ENCODE data around the gene PDE2A.
A peak's percentile ranks its signal among the peaks of the same experiment; 100 is the strongest.
"Not testable (repeated sequence)": the region's sequence is repeated elsewhere in the genome, so short reads cannot be mapped to it uniquely, and the experiment has no call there.

The PDE2A gene

GRCh38 chr11:72573072-72573854, 101.0 kb downstream of the PDE2A start:
- no peak overlapping the region for H2AFZ ChIP-seq (ENCODE audit: low read depth, low read length)
- H3K27ac ChIP-seq (ENCODE audit: low read length), result no peak overlapping the region
- H3K36me3 ChIP-seq (replicated peaks; ENCODE audit: low read depth, low read length), result no peaks in the 10 kb centered on the region
- TF ChIP-seq CTCF (IDR thresholded peaks at IDR 0.05; ENCODE audit: low read depth, low read length) (peak; percentile 47), EZH2phosphoT487 (IDR thresholded peaks at IDR 0.05; ENCODE audit: low read depth) (no peak)
- H3K4me2 ChIP-seq (ENCODE audit: low read length), result peak overlapping the region; percentile 14
- H3K9ac ChIP-seq (ENCODE audit: low read length), result no peak overlapping the region
- H3K27me3 ChIP-seq (ENCODE audit: low read depth, low read length), result peaks cover 48% of the 10 kb centered on the region
- H3K9me3 ChIP-seq (ENCODE audit: insufficient read depth, low read length), result no peaks in the 10 kb centered on the region
- no peaks in the 10 kb centered on the region for H3K4me1 ChIP-seq (ENCODE audit: low read length)
- H4K20me1 ChIP-seq (ENCODE audit: insufficient read depth, low read length), result no peaks in the 10 kb centered on the region
- H3K4me3 ChIP-seq (ENCODE audit: low read length), result no peak overlapping the region
- no peaks in the 10 kb centered on the region for H3K79me2 ChIP-seq (ENCODE audit: low read length)

DNA sequence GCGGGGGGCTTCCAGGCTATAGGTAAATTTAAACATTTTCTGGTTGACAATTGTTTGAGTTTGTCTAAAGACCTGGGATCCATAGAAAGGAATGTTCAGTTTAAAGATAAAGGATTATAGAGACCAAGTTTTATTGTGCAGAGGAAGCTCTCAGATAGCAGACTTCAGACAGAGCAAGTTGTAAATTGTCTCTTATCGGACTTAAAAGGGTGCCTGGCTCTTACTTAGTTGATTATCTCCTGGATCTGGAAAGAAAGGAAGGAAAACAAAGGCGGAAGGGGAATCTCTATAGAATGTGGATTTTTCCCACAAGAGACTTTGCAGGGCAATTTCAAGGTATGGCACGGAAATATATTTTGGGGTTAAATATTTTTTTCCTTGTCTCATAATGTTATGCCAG, 101.7 kb downstream of the PDE2A start:
- H3K4me3 ChIP-seq (ENCODE audit: low read length); H3K4me1 ChIP-seq (ENCODE audit: low read length); H3K4me2 ChIP-seq (ENCODE audit: low read length); H4K20me1 ChIP-seq (ENCODE audit: insufficient read depth, low read length); H2AFZ ChIP-seq (ENCODE audit: low read depth, low read length); H3K27ac ChIP-seq (ENCODE audit: low read length); H3K36me3 ChIP-seq (replicated peaks; ENCODE audit: low read depth, low read length); H3K9ac ChIP-seq (ENCODE audit: low read length); H3K9me3 ChIP-seq (ENCODE audit: insufficient read depth, low read length); H3K79me2 ChIP-seq (ENCODE audit: low read length): not testable (repeated sequence)
- H3K27me3 ChIP-seq (ENCODE audit: low read depth, low read length), result peaks cover 48% of the 10 kb centered on the region

DNA sequence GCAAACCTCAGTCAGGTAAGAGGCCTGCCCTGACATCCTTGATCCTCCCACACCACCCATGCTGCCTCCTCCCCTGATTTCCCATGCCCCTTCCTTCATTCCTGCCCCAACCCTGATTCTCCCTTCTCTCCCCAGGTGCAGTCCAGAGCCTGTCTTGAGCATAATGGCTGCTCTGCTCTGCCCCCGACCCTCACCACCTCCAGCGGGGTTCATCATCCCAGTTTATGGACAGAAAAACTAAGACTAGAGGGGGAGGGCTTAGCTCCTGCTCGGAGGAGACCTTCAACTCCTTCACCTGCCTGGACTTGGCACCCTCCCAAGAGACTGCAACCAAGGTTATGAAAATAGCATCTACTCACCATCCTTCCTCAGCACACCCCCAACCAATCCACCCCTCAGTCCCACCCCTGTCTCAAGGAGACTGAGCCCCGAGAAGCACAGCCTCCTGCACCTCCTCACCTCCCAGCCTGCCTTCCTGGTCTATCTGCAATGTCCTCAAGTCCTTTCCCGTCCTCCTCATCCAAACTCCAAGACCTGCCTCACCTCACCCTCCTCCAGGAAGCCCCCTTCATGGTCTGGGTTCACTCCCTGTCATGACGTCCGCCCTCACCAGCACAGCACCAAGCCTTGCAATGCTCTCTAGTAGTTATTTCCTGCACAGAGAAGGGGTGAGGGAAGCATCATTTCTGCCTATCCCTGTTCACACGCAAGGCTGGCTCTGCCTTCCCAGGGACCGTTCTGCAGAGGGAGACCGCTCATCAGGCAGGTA, 103.1 kb downstream of the PDE2A start:
- H3K9me3 ChIP-seq (ENCODE audit: insufficient read depth, low read length), result no peaks in the 10 kb centered on the region
- H3K27ac ChIP-seq (ENCODE audit: low read length), result no peak overlapping the region
- no peak overlapping the region for H3K4me2 ChIP-seq (ENCODE audit: low read length)
- H3K4me3 ChIP-seq (ENCODE audit: low read length), result no peak overlapping the region
- no peak overlapping the region for H2AFZ ChIP-seq (ENCODE audit: low read depth, low read length)
- H3K36me3 ChIP-seq (replicated peaks; ENCODE audit: low read depth, low read length), result no peaks in the 10 kb centered on the region
- no peaks in the 10 kb centered on the region for H3K4me1 ChIP-seq (ENCODE audit: low read length)
- no peaks in the 10 kb centered on the region for H4K20me1 ChIP-seq (ENCODE audit: insufficient read depth, low read length)
- H3K9ac ChIP-seq (ENCODE audit: low read length), result no peak overlapping the region
- no peak for TF ChIP-seq CTCF (IDR thresholded peaks at IDR 0.05; ENCODE audit: low read depth, low read length)
- TF ChIP-seq EZH2phosphoT487 (IDR thresholded peaks at IDR 0.05; ENCODE audit: low read depth), result no peak
- peaks cover 48% of the 10 kb centered on the region for H3K27me3 ChIP-seq (ENCODE audit: low read depth, low read length)
- no peaks in the 10 kb centered on the region for H3K79me2 ChIP-seq (ENCODE audit: low read length)

GRCh38 chr11:72569966-72570892, 104.0 kb downstream of the PDE2A start:
- no peak for TF ChIP-seq EZH2phosphoT487 (IDR thresholded peaks at IDR 0.05; ENCODE audit: low read depth)
- no peak for TF ChIP-seq CTCF (IDR thresholded peaks at IDR 0.05; ENCODE audit: low read depth, low read length)
- H2AFZ ChIP-seq (ENCODE audit: low read depth, low read length), result no peak overlapping the region
- H3K79me2 ChIP-seq (ENCODE audit: low read length), result no peaks in the 10 kb centered on the region
- H3K9ac ChIP-seq (ENCODE audit: low read length), result no peak overlapping the region
- H3K4me3 ChIP-seq (ENCODE audit: low read length), result no peak overlapping the region
- no peak overlapping the region for H3K27ac ChIP-seq (ENCODE audit: low read length)
- H3K36me3 ChIP-seq (replicated peaks; ENCODE audit: low read depth, low read length), result no peaks in the 10 kb centered on the region
- H3K9me3 ChIP-seq (ENCODE audit: insufficient read depth, low read length), result no peaks in the 10 kb centered on the region
- H3K4me1 ChIP-seq (ENCODE audit: low read length), result no peaks in the 10 kb centered on the region
- H3K27me3 ChIP-seq (ENCODE audit: low read depth, low read length), result peaks cover 48% of the 10 kb centered on the region
- H3K4me2 ChIP-seq (ENCODE audit: low read length), result no peak overlapping the region
- H4K20me1 ChIP-seq (ENCODE audit: insufficient read depth, low read length), result no peaks in the 10 kb centered on the region
